ENCODE data around the gene MDM2.

Gene MDM2

DNA sequence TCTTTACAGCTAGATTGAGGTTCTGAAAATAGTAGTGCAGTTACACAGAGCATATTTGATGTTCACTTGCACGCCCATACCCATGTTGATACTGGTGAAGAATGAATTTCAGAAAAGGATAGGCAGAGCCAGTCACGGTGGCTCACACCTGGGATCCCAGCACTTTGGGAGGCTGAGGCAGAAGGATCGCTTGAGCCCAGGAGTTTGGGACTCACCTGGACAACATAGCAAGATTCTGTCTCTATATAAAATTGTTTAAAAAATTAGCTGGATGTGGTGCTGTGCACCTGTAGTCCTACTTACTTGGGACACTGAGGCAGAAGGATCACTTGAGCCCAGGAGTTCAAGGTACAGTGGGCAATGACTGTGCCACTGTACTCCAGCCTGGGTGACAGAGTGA, 56.6 kb downstream of the MDM2 start:
- H3K4me3 ChIP-seq (ENCODE audit: low read depth, low read length), result no peak overlapping the region
- TF ChIP-seq, protein P1, sequence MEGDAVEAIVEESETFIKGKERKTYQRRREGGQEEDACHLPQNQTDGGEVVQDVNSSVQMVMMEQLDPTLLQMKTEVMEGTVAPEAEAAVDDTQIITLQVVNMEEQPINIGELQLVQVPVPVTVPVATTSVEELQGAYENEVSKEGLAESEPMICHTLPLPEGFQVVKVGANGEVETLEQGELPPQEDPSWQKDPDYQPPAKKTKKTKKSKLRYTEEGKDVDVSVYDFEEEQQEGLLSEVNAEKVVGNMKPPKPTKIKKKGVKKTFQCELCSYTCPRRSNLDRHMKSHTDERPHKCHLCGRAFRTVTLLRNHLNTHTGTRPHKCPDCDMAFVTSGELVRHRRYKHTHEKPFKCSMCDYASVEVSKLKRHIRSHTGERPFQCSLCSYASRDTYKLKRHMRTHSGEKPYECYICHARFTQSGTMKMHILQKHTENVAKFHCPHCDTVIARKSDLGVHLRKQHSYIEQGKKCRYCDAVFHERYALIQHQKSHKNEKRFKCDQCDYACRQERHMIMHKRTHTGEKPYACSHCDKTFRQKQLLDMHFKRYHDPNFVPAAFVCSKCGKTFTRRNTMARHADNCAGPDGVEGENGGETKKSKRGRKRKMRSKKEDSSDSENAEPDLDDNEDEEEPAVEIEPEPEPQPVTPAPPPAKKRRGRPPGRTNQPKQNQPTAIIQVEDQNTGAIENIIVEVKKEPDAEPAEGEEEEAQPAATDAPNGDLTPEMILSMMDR (IDR thresholded peaks at IDR 0.05; ENCODE audit: low read depth, low read length, missing control alignments), result no peak
- no peak for DNase-seq (ENCODE audit: low read depth)

- no peak for DNase-seq (ENCODE audit: low read depth)
- TF ChIP-seq, protein P1 (IDR thresholded peaks at IDR 0.05; ENCODE audit: low read depth, low read length, missing control alignments), result no peak
- H3K4me3 ChIP-seq (ENCODE audit: low read depth, low read length), result no peak overlapping the region
These were observed 57.6 kb downstream of the MDM2 start for GRCh38 chr12:68865399-68866164.

DNA sequence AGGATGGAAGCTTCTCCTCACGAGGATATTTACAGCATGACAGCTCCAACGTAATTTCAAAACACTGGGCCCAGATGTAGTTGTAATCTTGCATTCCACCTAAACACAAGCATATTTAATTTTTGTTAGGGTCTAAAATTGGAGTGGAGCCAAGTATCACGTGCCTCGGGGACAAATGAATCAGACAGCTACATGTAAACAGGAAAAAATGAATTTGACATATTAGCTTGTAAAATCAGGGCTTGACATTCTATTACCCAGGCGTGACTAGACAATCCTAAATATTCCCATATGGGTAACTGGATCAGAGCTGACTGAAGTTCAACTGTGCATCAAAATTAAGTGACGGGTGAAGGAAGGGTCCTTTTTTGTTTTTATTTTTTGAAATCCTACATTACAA, 59.0 kb downstream of the MDM2 start:
- DNase-seq (ENCODE audit: low read depth), result no peak

GRCh38 chr12:68867606-68868005, 59.6 kb downstream of the MDM2 start:
- H3K4me3 ChIP-seq (ENCODE audit: low read depth, low read length), result no peak overlapping the region
- TF ChIP-seq, protein P1 (IDR thresholded peaks at IDR 0.05; ENCODE audit: low read depth, low read length, missing control alignments), result no peak
- no peak for DNase-seq (ENCODE audit: low read depth)

More for the DNA sequence above, 59.0 kb downstream of the MDM2 start:
- no peak overlapping the region for H3K4me3 ChIP-seq (ENCODE audit: low read depth, low read length)
- TF ChIP-seq, protein P1 (IDR thresholded peaks at IDR 0.05; ENCODE audit: low read depth, low read length, missing control alignments), result no peak

- no peak overlapping the region for H3K4me3 ChIP-seq (ENCODE audit: low read depth, low read length)
- DNase-seq (ENCODE audit: low read depth), result no peak
- TF ChIP-seq, protein P1 (IDR thresholded peaks at IDR 0.05; ENCODE audit: low read depth, low read length, missing control alignments), result no peak
These were observed 60.2 kb downstream of the MDM2 start for GRCh38 chr12:68868043-68868790.

DNA sequence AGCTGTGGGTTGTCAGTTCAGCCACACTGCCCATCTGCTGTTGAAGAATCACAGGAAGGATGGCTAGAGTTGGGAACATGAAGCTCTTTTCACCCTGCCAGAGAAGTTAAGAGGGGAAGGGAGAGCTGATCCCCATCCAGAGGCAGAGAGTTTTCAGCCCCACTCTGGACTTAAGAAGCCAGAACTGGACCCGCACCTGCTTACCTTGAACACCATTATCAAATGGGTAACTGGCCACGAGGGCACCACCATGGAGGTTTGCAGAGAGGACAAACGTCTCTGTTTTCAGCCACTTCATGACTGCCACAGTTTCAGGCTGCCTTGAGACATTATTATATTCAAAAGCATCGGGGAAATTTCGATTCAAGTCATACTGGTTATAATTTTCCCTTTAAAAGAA, 62.0 kb downstream of the MDM2 start:
- no peak for DNase-seq (ENCODE audit: low read depth)
- H3K4me3 ChIP-seq (ENCODE audit: low read depth, low read length), result no peak overlapping the region
- TF ChIP-seq, protein P1 (IDR thresholded peaks at IDR 0.05; ENCODE audit: low read depth, low read length, missing control alignments), result no peak

Data from GM12864 (cell line).